Activated T-cell treated with anti-CD3 and anti-CD28 coated beads, Interleukin-2, amount 50 U/mL, for 1 hour (primary cell): ENCODE measurements around the gene MAFG.
A peak's percentile ranks its signal among the peaks of the same experiment; 100 is the strongest.

ENCODE experiments used
- DNase-seq: peaks from one replicate; pipeline ENCODE4 v3.0.0-alpha.2; 2020

Gene MAFG

GRCh38 chr17:81935709-81936084, 8.2 kb upstream of the MAFG start:
- no peak for DNase-seq

GRCh38 chr17:81934850-81935708, 7.5 kb upstream of the MAFG start:
- DNase-seq, result no peak

- DNase-seq, result no peak
Observed at GRCh38 chr17:81934098-81934757, 6.7 kb upstream of the MAFG start.

- peak; percentile 16 for DNase-seq
Observed at GRCh38 chr17:81933178-81933699, 5.7 kb upstream of the MAFG start.

- DNase-seq, result no peak
Observed at GRCh38 chr17:81932333-81932983, 4.9 kb upstream of the MAFG start.

GRCh38 chr17:81931557-81932332, 4.2 kb upstream of the MAFG start:
- no peak for DNase-seq

- no peak for DNase-seq
Observed at GRCh38 chr17:81931189-81931556, 3.6 kb upstream of the MAFG start.

GRCh38 chr17:81930142-81931125, 2.9 kb upstream of the MAFG start:
- DNase-seq, result no peak

GRCh38 chr17:81929253-81930141, 2.0 kb upstream of the MAFG start:
- no peak for DNase-seq

GRCh38 chr17:81928544-81929252, 1.2 kb upstream of the MAFG start:
- no peak for DNase-seq

GRCh38 chr17:81927152-81927652, 333 bp downstream of the MAFG start:
- DNase-seq, result no peak

GRCh38 chr17:81926451-81927151, 934 bp downstream of the MAFG start:
- peak; percentile 61 for DNase-seq

GRCh38 chr17:81925860-81926450, 1.6 kb downstream of the MAFG start:
- DNase-seq, result no peak

GRCh38 chr17:81924557-81925532, 2.7 kb downstream of the MAFG start:
- no peak for DNase-seq

- no peak for DNase-seq
Observed at GRCh38 chr17:81923302-81924260, 4.0 kb downstream of the MAFG start.
